Activated effector memory CD4-positive, alpha-beta T cell treated with anti-CD3 and anti-CD28 coated beads, Interleukin-2, amount 50 U/mL, for 16 hours (primary cell): ENCODE results near the gene CARD10.

Source experiments
- DNase-seq: peaks from one replicate; pipeline ENCODE4 v3.0.0-alpha.2; 2020

The CARD10 gene

DNA sequence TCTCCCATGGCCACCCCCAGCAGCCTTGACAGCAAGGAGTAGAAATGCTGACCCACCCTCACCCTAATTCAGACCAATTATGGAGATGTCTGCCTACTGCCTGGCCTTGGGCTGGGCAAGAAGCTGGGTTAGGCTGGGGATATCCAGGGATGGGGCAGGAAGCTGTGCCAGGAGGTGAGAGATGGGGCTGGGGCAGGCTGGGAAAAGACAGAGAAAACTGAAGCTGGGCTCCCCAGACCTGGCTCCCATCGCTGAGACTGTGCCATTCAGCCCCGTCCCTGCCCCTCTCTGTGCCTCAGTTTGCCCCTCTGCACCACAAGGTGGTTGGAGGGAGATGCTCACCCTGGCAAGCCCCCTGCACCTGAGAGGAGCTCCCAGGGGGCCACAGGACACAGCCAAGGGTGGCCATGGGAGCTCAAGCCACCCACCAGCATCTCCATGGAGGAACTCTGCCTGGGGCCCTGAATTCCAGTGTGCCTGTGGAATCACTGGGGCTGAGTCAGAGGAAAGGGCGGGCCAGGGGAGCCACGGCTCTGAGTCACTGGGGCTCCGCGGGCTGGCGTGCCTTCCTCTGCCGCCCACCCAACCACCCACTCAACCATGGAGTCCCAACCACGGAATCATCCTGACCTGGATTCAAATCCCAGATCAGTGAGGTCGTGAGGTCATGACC lies 6.0 kb upstream of the CARD10 start:
- DNase-seq, result peak; percentile 76

- DNase-seq, result no peak
Measured at GRCh38 chr22:37522482-37522881, 3.3 kb upstream of the CARD10 start.

DNA sequence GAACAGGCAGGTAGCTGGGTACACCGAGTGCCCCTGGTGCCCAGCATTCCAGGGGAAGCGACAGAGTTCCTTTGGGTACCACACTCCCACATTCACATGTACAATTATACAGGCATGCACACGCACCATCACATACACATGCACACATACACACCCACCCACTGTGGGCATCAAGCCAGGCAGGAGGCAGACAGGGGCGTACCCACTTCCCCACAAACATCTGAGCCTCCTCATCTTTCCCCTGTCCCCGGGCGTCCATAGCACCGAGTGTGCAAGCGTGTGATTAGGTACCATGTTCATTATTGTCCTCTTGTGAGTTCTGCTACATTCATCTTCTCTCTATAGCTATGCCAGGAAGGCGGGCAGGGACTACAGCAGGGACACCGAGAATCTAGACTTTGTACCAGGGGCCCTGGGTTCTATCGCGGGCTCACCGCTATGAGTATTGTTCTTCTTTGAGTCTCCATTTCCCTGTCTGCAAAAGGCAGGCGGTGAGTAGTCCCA lies 2.1 kb upstream of the CARD10 start:
- no peak for DNase-seq

DNA sequence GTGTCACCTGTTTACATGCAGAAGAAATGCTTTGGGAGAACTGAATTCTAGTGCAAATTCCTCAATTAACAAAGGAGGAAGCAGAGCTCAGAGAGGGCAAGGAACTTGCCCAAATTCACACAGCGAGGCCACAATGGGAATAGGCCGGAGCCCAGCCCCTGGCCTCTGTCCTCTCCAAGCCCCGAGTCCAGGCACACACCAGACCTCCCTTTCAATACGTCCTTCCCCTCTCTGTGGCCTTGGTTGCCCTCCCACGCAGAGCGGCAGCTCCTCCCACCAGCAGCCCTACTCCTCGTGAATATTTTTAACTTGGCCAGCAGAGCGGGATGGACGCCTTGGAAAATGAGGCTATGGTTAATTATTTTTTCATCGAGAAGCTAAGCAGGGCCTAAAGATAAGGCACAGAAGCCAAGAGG lies 1.6 kb upstream of the CARD10 start:
- no peak for DNase-seq

DNA sequence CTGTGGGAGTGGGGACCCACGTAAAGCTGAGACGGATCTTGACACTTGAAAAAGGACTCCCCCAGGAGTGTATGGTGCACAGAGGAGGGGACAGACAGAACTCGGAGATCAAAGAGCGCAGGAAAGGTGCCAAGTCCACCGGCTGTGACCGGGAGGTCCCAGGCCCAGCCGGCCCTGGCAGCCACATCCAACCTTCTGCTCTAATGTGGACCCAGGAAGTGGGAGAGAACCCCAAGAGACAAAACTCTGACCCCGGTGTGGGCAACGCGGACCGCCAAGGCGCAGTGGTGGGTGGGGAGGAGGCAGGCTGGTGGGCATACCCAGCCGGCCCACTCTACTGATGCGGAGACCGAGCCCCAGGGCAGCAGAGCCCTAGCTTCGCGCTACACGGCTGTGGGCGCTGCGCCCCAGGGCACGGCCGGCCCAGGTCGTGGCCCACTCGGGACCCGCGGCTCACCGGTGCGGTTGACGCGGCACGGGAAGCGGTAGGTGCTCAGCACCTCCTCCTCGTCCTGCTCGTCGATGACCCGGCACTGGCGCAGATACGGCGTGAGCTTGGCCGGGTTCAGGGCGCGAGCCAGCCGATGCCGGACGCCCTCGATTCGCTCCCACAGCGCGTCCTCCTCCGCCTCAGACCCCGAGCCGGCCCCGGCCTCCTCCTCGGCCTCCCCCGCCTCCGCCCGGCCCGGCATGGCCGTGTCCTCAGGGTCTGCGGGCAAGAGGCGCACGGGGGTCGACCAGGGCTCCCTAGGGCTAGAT lies 527 bp downstream of the CARD10 start:
- DNase-seq, result no peak

DNA sequence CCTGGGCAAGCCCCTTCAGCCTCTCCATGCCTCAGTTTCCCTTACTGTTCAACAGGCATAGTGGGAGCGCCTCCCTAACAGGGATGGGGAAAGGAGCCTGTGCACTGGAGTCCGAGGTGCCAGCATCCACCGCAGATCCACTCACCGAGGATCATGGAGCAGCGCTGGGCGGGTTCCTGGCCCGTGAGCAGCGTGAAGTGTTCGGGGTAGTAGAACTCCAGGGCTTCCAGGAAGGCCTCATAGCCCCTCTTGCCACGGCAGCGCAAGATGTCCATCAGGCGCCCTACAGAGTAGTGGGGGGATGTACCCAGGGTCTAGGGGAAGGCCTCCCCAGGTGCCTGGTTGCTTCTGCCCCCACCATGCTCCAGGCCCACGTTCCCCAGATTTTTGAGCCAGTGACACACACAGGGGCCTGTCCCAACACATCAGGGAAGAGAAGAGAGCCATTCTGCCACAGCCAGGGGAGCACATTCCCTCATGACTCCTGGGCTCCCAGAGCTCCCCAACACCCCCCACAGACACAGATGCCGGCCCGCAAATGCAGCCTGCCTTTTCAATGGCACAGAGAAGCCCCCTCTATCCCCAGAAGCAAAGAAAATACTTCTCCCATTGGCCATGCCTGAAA lies 1.3 kb downstream of the CARD10 start:
- no peak for DNase-seq

- no peak for DNase-seq
Measured at GRCh38 chr22:37516456-37516855, 2.8 kb downstream of the CARD10 start.

DNA sequence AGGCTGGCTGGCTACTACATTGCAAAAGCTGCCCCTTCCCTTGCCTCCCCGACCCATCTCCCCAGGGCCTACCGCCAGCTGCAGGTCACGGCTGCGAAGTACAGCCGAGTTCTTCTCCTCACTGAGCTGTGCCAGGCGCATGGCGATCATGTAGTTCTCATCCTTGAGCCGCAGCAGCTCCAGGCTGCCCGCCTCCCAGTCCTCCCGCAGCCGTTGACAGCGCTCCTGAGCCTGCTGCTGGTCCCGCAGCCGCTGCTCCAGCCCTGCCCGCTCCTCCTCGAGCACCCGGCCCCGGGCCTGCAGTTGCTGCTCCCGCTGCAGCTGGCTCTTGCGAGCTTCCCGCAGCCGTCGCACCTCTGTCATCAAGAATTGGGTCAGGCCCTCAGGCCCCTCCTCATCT lies 3.3 kb downstream of the CARD10 start:
- no peak for DNase-seq

- no peak for DNase-seq
Measured at GRCh38 chr22:37514526-37515051, 4.6 kb downstream of the CARD10 start.

GRCh38 chr22:37511395-37512104 lies 7.7 kb downstream of the CARD10 start:
- no peak for DNase-seq

DNA sequence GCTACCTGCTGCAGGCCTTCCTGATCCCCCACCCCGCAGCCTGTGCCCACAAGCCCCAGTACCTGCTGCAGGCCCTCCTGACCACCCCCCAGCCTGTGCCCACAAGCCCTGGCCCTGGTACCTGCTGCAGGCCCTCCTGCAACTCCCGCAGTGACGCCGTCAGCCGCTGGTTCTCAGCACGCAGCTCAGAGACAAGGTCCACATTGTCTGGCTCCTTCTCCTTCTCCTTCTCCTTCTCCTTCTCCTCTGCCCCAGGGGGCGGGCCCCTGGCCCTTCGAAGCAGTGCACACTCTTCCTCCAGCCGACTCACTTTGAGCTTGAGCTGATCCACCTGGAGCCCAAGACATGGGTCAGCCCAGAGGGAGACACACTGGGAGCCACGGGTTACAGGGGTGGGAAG lies 9.1 kb downstream of the CARD10 start:
- DNase-seq, result no peak

DNA sequence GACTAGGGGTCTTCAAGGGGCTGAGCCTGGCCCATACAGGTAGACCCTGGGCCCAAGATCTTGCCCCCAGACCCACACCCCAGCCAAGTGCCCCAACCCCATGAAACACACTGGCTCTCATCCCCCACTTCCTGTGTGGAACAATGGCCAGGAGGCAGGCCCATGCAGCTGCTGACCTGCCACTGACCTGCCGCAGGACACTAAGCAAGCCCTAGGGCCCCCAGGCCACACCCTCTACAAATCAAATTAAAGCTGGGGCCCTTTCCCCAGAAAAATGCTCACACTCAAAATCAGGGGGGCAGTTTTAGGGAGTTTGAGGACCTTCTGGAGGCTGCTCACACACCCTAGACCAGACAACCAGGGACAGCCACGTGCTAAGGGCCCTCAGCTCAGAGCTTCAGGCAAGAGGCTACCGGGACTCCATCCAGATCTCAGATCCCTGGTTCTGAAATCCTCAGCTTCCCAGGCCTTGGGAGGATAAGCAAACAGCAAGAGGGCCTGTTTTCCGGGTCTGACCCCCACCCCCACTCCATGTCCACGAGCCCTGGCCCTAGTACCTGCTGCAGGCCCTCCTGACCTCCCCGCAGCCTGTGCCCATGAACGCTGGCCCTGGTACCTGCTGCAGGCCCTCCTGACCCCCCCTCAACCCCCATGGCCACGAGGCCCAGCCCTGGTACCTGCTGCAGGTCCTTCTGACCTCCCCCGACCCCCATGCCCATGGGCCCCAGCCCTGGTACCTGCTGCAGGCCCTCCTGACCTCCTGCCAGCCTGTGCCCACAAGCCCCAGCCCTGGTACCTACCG lies 10.0 kb downstream of the CARD10 start:
- DNase-seq, result no peak

DNA sequence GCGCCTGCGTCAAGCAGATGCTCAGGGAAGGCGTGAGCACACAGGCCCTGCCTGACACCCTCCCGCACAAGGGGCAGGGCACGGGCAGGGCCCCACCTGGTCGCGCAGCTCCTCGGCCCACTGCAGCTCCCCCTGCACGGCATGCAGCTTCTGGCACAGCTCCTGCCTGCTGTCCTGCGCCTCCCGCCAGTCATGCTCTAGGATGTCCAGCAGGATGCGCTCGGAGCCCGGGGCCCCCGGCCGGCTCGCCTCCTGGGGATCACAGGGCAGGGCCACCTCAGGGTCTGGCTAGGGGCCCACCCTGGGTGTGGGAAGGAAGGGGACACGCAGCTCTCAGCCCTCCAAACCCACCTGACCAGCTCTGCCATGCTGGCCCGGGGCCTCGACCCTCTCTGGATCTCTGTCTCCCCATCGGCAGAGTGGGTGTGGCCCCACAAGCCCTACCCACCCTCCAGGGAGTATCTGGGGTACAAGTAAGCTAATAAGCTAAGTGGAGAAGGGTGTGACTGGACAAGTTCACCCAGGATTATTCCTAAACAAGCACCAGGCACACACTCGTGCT lies 10.7 kb downstream of the CARD10 start:
- no peak for DNase-seq

GRCh38 chr22:37507731-37508130 lies 11.5 kb downstream of the CARD10 start:
- DNase-seq, result no peak

GRCh38 chr22:37505989-37506388 lies 13.2 kb downstream of the CARD10 start:
- no peak for DNase-seq

DNA sequence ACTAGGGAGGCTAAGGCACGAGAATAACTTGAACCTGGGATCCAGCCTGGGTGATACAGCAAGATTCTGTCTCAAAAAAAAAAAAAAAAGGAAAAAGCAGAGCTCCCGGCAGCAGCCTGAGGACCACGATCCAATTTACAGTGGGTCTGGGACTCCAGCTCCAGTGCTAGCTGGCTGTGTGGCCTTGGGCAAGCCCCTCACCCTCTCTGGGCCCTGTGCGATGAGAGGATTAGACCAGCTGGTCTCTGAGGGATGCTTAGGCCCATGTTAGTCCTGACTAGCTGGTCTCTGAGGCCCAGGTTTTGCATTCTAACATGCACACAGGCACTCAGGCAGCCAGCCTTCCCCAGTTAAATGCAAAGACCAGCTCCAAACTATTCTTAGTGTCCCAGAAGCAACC lies 13.7 kb downstream of the CARD10 start:
- DNase-seq, result no peak

GRCh38 chr22:37504964-37505363 lies 14.3 kb downstream of the CARD10 start:
- DNase-seq, result no peak

- DNase-seq, result no peak
Measured at GRCh38 chr22:37503850-37504249, 15.4 kb downstream of the CARD10 start.

DNA sequence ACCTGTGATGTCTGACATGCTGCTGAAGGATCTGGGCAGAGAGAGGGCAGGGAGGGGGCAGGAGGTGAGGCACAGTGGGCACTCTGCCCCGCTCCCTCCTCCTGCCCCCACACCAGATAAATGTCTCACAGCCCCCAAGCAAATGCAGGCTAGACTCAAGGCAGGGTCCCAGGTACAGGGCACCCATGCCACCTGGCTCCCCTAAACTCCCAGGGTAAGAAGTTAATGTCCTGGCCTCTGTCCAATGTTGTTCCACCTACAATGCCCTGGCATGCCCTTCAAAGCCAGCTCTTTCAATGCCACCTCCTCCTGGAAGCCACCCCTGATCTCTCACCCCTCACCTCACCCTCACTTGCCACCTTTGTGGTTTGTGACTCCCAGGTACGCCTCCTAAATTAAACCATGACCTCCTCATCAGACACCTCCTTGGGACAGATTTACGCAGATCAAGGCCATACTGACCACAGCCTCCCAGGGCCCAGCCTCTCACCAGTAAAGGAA lies 16.0 kb downstream of the CARD10 start:
- no peak for DNase-seq

- DNase-seq, result no peak
Measured at GRCh38 chr22:37502342-37503182, 16.7 kb downstream of the CARD10 start.
